ENCODE measurements around the gene MLLT10. TPM values are rescaled to one million over a fixed set of nuclear protein-coding genes. Genes with fewer than 3 reads are reported as not detected.
A peak's percentile ranks its signal among the peaks of the same experiment; 100 is the strongest.

The MLLT10 gene
- total and polyA plus RNA-seq, 9 of the 15 experiments (the other 6 are each of a cell fraction or from before 2014, with no cell fraction given) = 18.8 to 81.4 (median 64.2) TPM

GRCh38 chr10:21496343-21497176 is 37.5 kb upstream of the MLLT10 start (continued):
- no peak for TF ChIP-seq PRDM10 (IDR thresholded peaks at IDR 0.05; ENCODE audit: partially characterized antibody)
- no peak for TF ChIP-seq NCOA1 (IDR thresholded peaks at IDR 0.05; ENCODE audit: low read depth)
- no peak for TF ChIP-seq ZNF224 (CRISPR knock-in tag; IDR thresholded peaks at IDR 0.05)
- TF ChIP-seq, protein P1, sequence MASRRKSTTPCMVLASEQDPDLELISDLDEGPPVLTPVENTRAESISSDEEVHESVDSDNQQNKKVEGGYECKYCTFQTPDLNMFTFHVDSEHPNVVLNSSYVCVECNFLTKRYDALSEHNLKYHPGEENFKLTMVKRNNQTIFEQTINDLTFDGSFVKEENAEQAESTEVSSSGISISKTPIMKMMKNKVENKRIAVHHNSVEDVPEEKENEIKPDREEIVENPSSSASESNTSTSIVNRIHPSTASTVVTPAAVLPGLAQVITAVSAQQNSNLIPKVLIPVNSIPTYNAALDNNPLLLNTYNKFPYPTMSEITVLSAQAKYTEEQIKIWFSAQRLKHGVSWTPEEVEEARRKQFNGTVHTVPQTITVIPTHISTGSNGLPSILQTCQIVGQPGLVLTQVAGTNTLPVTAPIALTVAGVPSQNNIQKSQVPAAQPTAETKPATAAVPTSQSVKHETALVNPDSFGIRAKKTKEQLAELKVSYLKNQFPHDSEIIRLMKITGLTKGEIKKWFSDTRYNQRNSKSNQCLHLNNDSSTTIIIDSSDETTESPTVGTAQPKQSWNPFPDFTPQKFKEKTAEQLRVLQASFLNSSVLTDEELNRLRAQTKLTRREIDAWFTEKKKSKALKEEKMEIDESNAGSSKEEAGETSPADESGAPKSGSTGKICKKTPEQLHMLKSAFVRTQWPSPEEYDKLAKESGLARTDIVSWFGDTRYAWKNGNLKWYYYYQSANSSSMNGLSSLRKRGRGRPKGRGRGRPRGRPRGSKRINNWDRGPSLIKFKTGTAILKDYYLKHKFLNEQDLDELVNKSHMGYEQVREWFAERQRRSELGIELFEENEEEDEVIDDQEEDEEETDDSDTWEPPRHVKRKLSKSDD (conservative IDR thresholded peaks at IDR 0.05; ENCODE audit: low read length) = no peak
- TF ChIP-seq, protein P2, sequence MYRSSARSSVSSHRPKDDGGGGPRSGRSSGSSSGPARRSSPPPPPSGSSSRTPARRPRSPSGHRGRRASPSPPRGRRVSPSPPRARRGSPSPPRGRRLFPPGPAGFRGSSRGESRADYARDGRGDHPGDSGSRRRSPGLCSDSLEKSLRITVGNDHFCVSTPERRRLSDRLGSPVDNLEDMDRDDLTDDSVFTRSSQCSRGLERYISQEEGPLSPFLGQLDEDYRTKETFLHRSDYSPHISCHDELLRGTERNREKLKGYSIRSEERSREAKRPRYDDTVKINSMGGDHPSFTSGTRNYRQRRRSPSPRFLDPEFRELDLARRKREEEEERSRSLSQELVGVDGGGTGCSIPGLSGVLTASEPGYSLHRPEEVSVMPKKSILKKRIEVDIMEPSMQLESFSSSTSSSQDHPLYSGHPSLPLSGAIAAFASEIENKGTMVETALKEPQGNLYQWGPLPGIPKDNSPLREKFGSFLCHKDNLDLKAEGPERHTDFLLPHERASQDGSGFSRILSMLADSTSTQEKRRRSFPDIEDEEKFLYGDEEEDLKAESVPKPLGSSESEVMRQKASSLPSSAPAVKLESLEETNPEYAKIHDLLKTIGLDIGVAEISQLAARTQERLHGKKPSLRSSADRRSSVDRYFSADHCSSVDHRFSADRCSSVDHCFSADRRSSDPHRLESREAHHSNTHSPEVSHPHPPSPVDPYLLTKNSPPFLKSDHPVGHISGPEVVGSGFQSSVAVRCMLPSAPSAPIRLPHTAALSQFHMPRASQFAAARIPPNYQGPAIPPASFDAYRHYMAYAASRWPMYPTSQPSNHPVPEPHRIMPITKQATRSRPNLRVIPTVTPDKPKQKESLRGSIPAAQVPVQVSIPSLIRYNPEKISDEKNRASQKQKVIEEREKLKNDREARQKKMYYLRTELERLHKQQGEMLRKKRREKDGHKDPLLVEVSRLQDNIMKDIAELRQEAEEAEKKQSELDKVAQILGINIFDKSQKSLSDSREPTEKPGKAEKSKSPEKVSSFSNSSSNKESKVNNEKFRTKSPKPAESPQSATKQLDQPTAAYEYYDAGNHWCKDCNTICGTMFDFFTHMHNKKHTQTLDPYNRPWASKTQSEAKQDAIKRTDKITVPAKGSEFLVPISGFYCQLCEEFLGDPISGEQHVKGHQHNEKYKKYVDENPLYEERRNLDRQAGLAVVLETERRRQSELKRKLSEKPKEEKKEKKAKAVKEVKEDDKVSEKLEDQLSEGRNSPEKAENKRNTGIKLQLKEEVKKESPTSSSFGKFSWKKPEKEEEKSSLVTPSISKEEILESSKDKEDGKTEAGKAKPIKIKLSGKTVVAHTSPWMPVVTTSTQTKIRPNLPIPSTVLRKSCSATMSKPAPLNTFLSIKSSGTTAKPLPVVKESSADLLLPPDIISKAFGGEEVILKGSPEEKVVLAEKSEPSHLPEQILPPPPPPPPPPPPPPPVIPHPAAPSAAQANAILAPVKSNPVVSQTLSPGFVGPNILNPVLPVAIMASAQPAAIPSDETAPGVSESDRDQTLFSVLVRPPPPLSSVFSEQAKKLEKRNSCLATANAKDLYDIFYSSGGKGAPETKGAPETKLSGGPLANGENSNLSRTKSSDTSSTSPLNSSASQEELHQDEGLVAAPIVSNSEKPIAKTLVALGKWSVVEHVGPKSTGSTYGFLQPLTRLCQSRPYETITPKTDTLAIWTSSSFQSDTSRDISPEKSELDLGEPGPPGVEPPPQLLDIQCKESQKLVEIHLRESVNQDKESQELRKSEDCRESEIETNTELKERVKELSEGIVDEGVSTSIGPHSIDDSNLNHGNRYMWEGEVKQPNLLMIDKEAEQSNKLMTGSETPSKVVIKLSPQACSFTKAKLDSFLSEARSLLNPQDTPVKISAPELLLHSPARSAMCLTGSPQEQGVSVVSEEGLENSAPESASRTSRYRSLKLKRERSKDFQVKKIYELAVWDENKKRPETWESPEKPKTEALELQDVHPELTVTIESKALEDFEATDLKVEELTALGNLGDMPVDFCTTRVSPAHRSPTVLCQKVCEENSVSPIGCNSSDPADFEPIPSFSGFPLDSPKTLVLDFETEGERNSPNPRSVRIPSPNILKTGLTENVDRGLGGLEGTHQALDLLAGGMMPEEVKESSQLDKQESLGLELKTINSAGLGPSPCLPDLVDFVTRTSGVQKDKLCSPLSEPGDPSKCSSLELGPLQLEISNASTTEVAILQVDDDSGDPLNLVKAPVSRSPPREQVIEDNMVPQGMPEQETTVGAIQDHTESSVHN (IDR thresholded peaks at IDR 0.05; ENCODE audit: borderline replicate concordance in 1 of 2, low read depth in 1 of 2) = no peak
- peak; percentile 74 for TF ChIP-seq ZFX (CRISPR knock-in tag; IDR thresholded peaks at IDR 0.05)
- TF ChIP-seq TFAM (CRISPR knock-in tag; conservative IDR thresholded peaks at IDR 0.05) = no peak
- TF ChIP-seq RUNX1 (IDR thresholded peaks at IDR 0.05; ENCODE audit: low read depth) = no peak
- TF ChIP-seq BDP1 (IDR thresholded peaks at IDR 0.05; ENCODE audit: insufficient read depth, insufficient read length) = no peak
- TF ChIP-seq NFXL1 (CRISPR knock-in tag; IDR thresholded peaks at IDR 0.05) = no peak
- TF ChIP-seq ZNF780A (CRISPR knock-in tag; IDR thresholded peaks at IDR 0.05) = no peak
